SK-N-MC (cell line): ENCODE data around the gene AOPEP.

Source experiments
- EZH2 ChIP-seq: fragments of 200-600 bp; sonication (generic); IDR thresholded peaks from one replicate; pipeline ENCODE4 v1.6.1; 2017; ENCODE audit warnings: antibody characterized with exemption
- POLR2AphosphoS5 ChIP-seq: IDR thresholded peaks from 2 replicates; pipeline ENCODE4 v1.6.1; 2012; ENCODE audit warnings: mild to moderate bottlenecking, low read depth, low read length, borderline replicate concordance

- TF ChIP-seq EZH2 = no peak
- no peak for TF ChIP-seq POLR2AphosphoS5
Observed at GRCh38 chr9:94850540-94851434, 124.3 kb downstream of the AOPEP start.
